HG02759 (cell line): ENCODE data around the gene CLEC4M.
A peak's percentile ranks its signal among the peaks of the same experiment; 100 is the strongest.

Experiments used
- ATAC-seq: cut with Tn5 transposase; IDR thresholded peaks from one replicate; pipeline ENCODE4 v1.9.1; 2021; ENCODE audit warnings: mild to moderate bottlenecking, moderate library complexity; ENCODE audit not compliant: unreplicated experiment

CLEC4M gene, protein sequence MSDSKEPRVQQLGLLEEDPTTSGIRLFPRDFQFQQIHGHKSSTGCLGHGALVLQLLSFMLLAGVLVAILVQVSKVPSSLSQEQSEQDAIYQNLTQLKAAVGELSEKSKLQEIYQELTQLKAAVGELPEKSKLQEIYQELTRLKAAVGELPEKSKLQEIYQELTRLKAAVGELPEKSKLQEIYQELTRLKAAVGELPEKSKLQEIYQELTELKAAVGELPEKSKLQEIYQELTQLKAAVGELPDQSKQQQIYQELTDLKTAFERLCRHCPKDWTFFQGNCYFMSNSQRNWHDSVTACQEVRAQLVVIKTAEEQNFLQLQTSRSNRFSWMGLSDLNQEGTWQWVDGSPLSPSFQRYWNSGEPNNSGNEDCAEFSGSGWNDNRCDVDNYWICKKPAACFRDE

DNA sequence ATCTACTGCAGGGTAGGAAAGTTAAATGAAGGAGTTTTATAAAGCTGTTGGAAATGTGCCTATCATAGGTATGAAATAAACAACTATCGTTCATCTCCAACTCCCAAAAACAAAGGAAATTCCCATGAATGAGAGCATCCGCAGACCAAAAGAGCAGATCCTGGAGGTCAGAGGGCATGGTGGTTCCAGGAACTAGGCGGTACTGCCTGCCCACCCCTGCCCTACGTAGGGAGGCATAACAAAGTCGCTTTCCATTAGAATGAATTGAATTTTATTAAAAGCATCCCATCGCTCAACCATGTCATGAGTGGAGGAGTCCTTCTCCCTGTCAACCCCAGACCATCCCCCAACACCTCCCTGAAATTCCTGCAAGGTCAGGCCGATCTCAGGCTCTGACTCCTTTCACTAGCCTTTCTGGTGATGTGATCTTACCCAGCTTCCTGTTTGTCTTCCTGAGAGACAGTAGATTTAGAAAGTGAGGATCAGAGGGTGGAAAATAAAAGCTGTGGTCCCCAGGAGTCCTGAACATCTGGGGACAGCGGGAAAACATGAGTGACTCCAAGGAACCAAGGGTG lies at the start of gene CLEC4M:
CLEC4M (plus strand) TSS at position 525 of the 575 bp plus-strand sequence; CDS start at position 549, 24 bp downstream.
- no peak for ATAC-seq

DNA sequence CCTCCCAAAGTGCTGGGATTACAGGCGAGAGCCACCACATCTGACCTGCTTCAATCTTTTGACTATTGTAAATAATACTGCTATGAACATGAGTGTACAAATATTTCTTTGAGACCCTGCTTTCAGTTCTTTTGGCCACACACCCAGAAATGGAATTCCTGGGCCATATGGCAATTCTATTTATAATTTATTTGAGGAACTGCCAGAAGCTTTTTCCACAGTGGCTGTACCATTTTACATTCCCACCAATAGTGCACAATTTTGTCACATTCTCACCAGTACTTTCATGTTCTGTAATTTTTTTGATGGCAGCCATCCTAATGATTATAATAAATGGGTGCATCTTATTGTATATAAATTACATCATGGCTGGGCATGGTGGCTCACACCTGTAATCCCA lies 47.4 kb upstream of the CLEC4M start:
- no peak for ATAC-seq

DNA sequence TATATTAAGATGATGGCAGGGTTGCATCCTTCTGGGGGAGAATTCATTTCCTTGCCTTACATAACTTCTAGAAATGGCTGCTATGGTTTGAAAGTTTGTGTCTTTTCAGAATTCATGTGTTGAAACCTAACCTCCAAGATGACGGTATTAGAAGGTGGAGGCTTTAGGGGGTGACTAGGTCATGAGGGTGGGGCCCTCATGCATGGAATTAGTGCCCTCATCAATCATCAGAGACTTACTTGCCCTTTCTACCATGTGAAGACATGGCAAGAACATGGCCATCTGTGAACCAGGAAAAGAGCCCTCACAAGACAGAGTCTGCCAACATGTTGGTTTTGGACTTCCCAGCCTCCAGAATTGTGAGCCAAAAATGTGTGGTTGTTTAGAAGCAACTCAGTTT lies 46.3 kb upstream of the CLEC4M start:
- no peak for ATAC-seq

DNA sequence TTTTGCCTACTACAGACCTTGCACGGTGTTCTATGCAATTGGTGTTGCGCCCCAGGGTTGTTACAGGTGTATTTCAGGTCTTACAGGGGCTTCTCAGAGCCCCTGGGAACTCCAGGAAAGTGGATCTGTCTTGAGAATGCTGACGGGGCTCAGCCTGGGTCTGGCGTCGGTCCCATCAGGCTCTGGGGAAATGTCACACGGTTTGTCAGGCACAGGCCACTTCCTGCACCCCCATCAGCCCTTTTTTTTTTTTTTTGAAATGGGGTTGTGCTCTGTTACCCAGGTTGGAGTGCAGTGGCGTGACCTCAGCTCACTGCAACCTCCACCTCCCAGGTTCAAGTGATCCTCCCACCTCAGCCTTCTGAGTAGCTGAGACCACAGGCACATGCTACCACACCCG lies 44.4 kb upstream of the CLEC4M start:
- ATAC-seq, result no peak

DNA sequence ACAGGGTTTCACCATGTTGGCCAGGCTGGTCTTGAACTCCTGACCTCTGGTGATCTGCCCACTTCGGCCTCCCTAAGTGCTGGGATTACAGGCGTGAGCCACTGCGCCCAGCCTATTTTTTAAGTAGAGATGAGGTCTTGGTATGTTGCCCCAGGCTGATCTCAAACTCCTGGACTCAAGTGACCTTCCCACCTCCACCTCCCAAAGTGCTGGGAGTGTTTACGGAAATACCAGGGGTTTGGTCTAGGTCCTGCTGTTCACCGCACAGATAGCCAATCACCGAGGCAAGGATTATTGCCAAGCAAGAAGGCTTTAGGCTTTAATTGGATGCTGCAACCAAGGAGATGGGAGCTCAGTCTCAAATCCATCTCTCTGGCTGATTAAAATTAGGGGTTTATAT lies 42.7 kb upstream of the CLEC4M start:
- ATAC-seq, result no peak

DNA sequence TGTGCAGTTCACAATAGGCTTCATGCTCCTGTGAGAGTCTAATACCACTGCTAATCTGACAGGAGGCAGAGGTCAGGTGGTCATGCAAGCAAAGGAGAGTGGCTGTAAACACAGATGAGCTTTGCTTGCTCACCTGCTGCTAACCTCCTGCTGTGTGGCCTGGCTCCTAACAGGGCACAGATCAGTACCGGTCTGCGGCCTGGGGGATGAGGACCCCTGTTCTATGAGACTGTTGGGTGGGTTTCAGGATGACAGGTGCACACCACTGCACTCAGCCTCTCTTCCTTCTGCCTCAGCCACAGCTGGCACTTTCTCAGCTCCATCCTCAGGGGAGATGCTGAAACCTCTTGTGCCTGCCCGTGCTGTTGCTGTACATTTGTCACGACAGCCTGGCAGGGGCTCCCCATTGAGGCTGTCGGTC lies 40.8 kb upstream of the CLEC4M start:
- ATAC-seq, result peak; percentile 72

DNA sequence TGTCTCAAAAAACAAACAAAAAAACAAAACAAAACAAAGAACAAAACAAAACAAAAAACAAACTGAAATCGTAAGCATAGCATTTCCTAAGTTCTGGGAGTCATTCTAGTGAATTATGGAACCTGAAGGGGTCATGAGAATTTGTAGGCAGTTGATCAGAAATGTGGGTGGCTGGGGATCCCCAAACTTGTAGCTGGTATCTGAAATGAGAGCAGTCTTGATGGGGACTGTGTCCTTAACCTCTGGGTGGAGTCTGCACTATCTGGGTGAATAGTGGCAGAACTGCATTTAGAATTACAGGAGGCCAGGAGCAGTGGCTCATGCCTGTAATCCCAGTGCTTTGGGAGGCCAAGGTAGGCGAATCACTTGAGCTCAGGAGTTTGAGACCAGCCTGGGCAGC lies 37.3 kb upstream of the CLEC4M start:
- no peak for ATAC-seq

DNA sequence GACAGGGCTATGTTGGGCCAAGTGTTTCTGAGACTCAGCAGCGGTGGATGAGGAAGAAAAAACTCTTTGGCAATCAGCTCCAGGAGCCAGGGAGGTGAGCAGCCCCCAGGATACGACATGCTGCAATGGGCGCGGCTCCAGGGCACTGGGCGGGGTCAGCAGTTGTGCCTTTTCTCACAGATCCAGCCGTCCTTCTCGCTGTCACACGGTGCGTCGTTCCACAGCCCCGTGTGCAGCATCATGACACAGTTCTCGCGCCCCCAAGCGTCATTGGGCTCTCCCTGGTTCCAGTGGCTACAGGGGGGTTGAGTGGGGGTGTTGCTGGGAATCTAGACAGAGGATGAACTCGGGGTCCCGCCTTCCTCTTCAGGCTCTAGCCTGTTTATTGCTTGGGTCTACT lies 33.8 kb upstream of the CLEC4M start:
- no peak for ATAC-seq

DNA sequence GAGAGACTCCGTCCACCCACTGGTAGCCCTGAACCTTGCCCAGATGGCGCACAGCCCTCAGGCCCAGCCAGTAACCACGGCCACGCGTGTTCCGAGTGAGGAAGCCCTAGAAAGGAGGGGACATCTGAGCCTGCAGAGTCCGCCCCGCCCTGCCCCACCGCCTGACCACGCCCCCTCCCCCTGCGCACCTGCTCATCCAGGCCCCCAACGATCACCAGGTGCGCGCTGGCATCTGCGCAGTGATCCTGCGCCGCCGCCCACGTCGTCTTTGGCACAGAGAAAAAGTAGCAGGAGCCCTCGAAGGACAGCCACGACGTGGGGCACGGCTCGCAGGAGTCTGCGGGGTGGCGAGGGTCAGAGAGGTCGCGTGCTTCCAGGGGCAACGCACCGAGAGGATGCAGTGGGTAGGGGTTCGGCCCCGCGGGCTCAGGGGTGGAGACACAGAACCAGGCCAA lies 33.2 kb upstream of the CLEC4M start:
- no peak for ATAC-seq

DNA sequence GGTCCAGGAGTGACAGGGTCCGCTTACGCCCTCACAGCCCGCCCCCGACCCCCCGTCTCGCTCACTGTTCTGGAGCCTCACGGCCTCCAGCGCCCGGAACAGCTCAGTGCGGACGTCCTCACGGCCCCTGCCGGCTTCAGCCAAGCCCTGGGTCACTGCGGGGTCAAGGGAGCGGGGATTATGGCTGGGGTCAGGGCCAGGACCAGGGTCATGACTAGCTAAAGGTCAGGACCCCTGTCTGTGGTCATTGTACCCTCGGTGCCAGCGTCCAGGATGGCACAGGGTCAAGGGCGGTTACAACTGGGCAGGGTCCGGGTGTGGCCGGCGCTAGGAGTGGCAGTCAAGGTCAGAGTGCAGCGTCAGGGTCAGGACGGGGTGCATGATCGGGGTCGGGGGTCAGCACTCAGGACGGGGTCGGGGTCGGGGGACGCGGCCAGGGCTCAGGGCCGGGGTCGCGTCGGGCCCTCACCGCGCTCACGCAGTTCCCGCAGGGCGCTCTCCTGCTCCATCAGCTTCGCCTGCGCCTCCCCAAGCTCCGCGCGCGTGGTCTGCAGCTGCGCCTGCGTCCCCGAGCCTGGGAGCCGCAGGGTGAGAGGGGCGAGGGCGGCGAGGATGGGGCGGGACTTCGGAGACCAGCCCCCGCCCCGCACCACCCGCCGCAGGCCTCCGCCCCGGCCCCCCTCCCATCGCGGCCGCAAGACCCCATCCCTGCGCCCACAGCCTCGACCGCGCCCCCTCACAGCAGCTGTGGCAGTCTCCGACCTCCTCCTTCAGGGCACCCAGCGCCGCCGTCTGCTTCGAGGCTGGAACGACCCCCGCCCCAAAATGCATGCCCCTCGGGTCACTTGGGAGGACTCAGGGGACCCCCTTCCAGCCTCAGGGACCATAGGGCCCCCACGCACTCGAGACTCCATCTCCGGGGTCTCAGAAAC lies 32.5 kb upstream of the CLEC4M start:
- ATAC-seq, result no peak

DNA sequence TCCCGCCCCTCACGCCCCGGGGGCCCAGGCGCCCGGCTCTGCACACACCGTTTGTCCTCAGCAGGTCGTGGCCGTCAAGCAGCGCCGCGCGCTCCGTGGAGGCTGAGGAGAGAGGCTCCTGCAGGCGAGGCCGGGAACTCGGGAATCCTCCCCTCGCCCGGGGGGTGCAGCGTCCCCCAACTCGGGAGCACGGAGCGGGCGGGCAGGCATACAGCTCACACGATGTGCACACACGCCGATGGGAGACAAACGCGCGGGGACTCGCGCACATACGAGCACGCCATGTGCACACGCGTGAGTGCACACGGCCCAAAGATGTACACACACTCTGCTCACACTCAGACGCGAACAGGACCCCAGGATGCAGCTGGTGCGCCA lies 31.8 kb upstream of the CLEC4M start:
- ATAC-seq, result no peak

DNA sequence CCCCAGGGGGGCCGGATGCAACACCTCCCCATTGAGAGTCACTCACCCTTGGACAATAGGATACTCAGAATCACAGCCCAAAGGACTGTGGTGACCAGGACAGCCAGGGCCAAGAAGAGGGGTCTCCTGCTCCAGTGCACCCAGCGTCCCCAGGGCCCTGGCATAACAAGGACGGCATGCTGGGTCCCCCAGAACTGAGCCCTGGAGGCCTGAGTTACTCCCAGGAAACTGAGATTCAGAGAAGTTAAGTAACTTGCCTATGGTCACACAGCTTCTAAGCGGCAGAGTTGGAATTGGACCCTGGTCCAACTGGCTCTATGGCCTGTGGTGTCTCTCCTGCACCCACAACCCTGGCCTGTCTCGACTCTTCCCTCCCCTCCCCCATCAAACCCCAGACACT lies 31.4 kb upstream of the CLEC4M start:
- ATAC-seq, result no peak

DNA sequence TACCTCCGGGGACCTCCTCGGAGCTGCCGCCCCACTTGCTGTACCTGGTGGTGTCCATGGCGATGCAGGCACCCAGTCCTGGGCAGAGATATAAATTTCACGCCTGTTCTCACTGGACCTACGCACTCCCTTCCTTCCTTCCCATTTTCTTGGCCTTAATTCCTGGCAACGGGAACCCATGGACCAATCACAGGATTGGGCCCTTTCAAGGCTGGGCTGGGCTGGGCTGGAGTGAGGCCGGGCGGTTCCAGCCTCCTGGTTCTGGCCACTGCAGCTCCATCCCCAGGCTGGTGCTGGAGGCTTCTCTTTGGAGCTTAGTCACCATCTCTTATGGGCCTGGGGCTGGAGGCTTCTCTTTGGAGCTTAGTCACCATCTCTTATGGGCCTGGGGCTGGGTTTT lies 31.0 kb upstream of the CLEC4M start, which contains the start of gene CLEC4G:
CLEC4G (minus strand) TSS at position 66 of the 400 bp plus-strand sequence; CDS start at position 58, 8 bp downstream.
- no peak for ATAC-seq

DNA sequence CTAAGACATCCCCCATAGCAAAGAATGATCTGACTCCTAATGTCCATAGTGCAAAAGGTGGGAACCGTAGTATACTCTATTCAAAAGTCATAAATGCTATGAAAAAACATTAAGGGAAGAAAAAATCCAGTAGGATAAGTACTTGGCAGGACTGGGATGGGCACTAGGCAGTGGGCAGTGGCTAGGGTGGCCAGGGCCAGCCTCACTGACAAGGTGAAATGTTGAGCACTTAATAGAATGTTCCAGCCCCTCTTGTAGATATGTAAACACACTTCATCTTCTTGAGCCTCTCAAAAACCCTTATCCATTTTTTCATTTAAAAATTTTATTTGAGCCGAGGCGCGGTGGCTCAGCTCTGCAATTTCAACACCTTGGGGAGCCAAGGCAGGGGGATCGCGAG lies 29.7 kb upstream of the CLEC4M start:
- ATAC-seq, result no peak

DNA sequence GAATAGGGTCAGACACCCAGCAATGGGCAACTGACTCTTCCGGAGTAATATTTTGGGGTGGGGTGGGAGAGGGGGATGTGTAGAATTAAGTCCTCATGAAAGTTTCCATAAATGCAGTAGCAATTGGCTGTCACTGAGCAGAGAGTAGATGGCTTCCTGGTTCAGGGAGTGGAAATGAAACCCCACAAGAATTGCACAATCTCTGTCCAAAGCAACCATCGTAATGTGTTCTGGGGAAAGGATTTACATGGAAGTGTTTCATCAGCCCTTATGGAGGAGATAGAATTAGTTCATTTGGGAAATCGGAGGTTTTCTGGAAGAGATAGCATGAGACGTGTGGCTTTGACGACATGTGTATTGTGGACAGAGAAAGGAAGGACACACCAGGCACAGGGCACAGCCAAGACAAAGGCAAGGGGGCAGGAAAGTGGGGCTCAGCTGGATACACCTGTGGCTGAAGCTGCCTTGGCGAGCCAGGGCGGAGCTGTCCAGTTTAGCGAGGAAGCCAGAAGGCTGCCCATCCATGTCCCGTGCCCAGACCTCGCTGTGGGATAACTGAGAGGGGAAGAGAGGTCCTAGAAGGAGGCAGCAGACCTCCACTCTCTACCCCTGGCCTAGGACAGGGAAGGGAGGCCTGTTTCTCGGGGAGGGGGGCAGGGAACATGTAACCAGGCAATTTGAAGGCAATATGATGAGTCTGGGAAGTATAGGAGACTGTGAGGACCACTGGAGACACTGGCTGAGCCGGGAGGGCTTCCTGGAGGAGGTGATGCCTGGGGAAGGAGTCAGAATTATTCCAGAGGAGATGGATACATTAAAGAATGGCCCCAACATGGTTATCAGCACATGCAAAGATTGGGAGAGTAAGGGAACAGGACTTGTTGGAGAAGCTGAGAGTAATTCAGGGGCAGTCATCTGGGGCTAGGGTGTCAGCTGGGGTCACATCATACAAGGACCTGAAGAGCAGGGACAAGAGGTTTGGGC lies 28.5 kb upstream of the CLEC4M start:
- no peak for ATAC-seq

DNA sequence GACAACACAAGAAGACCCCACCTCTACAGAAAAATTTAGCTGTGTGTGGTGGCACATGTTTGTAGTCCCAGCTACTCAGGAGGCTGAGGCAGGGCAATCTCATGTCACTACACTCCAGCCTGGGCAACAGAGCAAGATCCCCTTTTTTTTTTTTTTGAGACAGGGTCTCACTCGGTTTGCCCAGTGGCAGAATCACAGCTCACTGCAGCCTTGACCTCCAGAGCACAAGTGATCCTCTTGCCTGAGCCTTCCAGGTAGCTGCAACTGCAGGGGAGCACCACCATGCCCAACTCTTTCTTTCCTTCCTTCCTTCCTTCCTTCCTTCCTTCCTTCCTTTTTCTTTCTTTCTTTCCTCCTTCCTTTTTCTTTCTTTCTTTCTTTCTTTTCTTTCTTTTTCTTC lies 26.9 kb upstream of the CLEC4M start:
- no peak for ATAC-seq

DNA sequence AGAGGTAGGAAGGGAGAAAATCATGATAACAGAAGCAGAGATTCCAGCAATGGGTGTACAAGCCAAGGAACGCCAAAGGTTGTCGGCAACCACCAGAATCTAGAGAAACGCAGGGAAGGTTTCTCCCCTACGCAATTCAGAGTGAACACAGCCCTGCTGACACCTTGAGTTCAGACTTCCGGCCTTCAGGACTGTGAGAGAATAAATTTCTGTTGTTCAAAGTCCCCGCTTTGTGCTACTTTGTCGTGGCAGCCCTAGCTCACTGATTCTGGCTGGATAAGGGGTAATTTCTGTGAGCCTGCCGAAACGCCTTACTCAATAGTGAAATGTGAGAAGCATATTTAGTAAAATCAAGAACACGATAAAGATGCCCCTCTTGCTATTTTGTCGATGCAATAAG lies 25.8 kb upstream of the CLEC4M start:
- ATAC-seq, result no peak

DNA sequence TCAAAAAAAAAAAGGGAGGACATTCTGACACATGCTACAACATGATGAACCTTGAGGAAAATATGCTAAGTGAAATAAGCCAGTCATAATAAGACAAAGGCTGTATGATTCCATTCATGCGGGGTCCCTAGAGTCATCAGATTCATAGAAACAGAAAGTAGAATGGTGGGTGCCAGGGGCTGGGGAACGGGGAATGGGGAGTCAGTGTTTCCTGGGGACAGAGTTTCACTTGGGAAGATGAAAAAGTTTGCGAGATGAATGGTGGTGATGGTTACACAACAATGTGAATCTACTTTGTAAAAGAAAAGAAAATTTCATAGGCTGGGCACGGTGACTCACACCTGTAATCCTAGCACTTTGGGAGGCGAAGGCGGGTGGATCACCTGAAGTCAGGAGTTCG lies 25.0 kb upstream of the CLEC4M start:
- no peak for ATAC-seq

DNA sequence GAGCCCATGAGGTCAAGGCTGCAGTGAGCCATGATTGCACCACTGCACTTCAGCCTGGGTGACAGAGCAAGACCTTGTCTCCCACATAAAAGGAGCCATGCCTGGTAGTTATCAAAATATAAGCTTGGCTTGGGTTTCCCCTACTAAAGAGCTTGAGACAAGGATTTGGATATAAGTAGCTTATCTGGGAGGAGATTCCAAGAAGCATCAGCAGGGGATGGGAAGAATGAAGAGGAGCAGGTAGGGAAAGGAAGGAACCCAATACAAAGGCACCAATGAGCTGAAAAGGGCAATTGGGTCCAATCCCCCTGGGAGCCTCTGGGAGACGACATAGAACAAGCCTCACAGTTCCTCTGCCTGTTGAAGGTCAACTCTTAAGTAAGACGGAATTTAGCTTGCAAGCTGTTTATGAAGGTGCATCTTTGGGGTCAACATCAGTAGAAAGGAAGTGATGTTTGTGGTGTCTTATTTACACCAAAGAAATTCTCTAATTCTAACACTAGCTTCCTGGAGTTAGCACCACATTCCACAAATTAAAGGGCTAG lies 23.8 kb upstream of the CLEC4M start:
- ATAC-seq, result no peak
